ENCODE data around the gene ATP6V1B1.

ATP6V1B1 gene

DNA sequence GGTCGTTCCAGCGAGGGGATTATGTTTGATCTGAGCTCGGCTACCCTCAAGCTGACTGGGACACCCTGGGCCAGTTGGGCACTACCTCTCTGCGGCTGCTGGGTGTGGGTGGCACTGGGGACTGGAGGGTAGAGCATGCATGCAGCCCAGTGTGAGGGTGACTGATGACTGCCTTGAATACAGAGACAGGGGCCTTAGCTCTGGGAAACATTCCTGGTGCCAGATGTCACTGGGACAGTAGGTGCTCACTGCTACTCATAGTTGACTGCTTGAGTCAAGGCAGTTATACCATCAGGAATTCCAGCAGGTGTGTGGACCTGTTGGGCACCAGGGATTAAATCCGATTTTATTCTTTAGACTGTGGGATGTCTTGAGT is 33.6 kb upstream of the ATP6V1B1 start:
- DNase-seq = no peak

DNA sequence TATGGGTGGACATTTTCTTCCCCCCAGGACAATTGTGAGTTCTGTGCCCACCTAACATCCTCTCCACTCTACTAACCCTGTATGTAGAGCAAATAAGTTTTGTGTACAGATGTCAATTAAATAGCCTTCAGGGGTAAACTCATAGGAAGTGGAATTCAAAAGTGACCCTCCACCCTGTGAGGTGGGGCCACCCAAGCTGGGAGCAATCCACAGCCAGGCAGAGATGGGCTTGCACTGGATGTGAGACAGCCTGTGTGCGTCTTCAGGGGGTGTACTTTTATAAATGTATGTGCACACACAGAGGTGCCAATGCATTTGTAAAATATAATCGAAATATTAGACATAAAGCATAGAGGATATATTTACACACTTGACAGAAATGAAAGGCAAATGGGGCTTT is 33.1 kb upstream of the ATP6V1B1 start:
- no peak for DNase-seq

DNA sequence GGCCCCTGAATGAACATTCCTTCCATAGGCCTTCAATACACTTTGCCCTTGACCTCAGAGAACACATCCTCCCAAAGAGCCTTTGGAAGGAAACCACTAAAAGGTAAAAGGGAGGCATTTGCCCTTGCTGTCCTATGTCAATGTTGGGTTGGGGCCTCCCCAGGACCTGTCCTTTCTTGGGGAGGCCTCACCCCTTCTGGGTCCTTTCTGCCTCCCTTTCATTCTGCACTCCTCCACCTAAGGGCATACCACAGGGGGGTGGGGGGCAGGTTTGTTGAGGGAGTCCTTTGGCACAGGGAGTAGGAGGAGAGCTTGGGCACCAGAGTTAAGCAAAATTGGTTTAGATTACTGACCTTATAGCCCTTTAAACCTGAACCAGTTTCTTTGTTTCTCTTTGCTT is 32.5 kb upstream of the ATP6V1B1 start:
- no peak for DNase-seq

DNA sequence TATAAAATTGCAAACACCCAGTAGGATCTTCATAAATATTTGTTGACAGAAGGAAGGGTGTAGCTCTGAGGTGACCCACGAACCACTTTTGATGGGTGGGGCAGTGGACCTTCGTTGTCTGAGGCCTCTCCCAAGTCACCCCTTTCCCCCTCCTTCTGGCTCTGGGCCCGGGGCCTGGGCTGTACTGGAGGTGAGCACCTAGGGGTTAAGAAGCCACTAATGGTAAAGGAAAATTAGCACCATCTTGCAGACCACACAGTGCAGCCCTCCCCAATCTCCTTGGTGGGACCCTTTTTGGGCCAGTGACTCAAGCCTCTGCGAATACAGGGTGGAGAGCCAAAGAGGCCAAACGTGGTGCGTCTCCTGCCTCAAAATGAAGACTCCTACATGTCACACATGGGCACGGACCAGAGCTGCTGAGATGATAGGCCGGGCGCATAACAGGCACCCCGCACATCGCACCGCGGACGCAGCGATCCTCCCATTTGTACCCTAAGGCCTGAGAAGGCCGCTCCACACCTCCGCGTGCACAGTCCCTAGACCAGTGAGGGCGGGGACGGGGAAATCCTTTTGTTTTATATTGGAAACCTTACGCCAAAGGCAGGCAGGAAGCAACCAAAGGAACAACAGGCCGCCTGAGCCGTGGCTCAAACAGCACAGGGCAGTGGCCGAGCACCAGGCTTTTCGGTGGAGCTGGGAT is 31.9 kb upstream of the ATP6V1B1 start:
- no peak for DNase-seq

DNA sequence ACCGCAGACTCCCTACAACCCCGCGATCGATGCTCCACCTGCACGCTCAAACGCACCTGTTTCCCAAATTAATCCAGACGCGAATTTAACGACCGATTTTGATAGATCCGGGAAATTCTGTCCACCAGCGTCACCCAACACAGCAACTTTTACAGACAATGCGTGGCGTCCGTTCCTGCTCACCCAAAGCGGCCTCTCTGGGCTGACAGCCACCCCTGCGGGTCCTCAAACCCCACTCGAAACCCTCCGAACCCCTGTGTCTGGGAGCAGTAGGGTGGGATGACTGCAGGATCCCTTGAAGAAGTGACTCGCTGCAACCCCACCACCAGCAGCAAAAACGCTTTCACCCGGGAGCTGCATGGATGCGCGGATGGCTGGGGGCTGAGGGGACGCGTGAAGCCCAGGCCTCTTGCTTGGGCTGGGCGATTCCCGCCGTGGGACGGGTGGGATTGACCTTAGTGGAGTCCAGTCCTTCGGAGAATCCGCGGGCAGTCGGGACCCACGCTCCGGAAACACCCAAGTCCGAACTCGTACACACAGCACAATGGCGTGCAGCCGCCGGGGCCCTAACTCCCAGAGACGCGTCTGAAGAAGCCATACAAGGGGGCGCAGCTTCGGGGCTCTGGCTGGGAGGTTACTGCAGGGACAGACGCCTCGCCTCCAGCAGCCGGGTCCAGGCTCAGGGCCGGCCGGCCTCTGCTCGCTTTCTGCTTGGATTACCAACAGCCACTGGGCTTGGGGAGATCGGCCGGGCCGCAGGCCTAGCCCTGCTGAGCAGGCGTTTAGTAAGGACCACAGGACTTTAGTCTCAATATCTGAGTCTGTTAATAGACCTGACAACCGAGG is 31.1 kb upstream of the ATP6V1B1 start:
- DNase-seq = no peak

DNA sequence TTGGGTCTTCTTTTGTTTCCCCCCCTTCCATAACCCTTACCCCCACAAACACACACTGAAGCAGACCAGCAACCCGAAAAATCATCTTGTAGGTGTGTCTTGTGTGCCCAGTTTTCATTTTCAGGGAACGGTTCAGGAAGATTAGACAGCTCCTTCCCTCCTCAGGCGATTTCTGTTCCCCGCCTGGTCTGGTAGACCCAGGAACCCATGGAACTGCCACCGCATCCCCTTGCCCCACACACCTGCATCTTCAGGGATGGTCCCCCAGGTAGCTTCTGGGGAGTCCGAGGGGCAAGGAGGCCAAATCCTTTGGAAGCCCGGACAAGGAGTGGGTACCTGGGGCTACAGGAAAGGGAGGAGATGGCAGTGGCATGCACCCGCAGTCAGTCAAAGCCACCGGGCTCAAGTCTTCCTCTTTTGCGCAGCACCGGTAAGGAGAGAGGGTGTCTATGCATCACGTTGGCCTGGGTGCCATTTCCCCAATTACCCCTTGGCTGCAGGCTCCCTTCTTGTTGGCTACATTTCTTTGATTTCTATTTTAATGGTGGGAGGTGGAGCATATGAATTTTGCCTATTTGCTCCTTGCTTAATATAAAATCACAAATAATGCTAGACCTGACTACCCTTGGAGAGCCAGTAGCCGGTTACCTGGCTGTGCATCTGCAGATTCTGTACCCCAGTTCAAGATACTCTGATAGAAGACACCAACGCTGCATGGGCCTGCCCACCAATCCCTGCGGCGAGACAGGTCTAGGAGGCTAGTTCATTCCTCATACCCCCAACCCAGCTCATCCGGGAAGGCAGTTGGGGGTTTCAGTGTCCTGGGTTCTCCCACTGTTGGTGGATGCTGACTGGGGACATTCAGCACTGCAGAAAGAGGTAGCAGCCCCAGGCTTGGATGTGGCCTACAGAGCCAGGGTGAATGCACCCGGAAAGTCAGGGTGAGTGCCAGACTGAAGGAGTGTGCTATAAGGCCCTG is 30.0 kb upstream of the ATP6V1B1 start:
- DNase-seq = no peak

DNA sequence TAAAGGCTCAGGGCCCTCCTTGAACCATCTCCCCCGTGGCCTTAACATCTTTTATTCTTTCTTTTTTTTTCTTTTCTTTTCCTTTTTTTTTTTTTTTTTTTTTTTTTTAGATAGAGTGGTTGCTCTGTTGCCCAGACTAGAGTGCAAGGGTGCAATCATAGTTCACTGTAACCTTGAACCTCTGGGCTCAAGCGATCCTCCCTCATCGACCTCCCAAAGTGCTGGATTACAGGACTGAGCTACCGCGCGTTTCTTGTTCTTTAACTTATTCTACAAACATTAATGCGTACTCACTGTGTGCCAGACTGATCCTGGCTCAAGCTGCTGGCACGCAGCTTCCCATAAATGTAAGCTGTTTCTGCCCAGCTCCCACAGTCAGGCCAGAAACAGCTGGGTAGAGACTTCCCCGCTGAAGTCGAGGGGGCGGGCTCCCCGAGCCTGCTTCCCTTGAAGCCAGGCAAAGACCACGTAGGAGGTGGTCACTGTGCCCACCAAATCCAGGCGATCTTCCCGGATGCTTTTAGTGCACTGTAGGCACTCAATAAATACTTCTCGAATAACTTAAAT is 29.2 kb upstream of the ATP6V1B1 start:
- DNase-seq = peak; percentile 57 to 72 (median 64)

DNA sequence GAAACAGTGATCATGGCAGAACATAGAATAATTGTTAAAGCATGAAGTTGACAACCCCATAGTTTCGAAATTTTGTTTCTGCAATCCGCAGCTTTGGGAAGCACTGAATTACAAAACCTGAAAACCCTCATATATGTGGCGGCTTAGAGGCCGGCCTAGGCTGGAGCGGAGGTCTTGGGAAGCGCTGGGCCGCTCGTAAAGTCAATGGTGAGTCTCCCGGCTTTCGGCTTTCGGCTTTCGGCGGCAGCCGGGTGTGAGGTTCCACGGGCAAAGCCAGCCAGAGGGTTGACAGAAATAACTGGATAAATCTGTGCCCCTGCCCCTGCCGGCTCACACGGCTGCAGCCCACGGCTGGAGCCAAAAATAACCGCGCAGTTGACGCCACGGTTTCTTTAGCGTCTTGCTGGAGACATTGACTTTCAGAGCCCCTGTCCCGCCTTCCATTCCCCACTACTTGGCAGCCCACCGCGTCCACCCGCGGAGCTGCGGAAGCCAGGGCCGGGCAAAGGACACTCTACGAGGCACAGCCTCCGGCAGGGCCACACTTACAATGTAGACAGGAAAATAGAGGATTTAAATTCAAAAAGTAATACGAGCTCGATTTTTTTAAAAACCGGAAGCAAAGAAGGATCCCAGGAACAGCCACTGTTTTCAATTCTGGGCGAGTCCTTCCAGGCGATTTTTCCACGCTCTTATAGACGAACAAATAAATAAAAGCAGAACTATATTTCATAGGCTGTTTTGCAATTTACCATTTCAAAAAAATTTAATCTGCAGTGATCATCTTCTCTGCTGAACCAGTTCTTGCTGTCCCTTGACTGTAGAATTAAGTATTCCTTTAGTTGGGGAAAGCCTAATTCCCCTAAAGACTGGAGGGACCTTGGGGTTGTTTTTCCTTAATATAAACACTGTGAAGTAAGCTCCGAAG is 28.3 kb upstream of the ATP6V1B1 start:
- peak; percentile 84 to 94 (median 91) for DNase-seq

DNA sequence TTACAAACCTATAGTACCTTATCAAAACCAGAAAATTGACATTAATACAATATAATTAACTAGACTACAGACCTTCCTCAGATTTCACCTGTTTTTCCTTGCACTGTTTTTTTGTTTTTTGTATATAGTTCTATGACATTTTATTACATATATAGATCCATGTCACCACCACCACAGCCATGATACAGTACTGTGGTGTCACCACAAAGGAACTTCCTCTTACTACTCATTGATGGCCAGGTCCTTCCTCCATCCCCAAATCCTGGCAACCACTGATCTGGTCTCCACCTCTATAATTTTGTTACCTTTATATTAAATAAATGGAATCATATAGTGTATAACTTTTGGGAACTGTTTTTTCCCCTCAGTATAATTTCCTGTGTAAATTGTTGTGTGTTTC is 19.4 kb upstream of the ATP6V1B1 start:
- DNase-seq = peak in 2 of 3 donors; percentile 22 to 24

DNA sequence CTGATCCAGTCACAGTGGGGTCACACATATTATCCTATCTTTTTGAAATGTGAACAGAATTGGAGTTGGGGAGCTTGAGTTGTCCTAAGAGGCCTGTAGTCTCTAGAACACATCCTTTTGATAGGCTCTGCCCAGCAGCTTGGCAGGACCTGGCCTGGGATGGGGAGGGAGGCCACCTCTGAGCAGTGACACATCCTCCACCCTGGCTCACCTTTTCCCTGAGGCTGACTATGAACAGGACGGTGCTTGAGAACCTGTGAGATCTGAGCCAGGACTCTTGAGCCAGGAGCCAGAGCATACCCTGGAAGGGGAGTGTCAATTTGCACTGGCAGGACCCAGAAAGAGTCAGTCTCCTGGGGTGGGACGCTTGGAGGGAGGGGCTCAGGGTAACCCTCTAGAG is 17.7 kb upstream of the ATP6V1B1 start:
- no peak for DNase-seq

DNA sequence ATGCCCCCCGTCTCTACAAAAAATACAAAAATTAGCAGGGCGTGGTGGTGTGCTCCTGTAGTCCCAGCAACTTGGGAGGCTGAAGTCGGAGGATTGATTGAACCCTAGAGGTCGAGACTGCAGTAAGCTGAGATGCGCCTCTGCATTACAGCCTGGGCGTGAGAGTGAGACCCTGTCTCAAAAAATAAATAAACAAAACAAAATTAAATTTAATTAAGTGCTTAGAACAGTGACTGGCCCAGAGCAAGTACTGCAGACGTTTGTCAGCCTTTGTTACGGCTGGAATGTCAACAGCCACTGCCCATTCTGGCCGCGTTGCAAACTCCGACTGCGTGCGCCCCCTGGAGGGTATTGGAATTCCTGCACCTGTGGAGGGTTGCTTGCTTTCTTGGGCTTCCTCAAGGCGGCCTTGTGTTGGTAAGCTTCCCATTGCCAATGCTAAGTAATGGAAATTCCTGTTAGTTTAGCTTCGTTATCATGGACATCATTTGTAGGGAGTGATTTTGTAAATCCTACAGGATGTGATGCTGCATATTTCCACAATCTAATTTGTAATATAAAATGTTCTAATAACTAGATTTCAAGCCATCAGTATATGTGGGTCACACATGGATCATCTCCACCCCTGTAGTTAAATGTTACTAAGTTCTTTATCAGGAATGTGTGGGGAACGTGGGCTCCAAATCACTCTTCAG is 15.9 kb upstream of the ATP6V1B1 start:
- peak; percentile 84 to 92 (median 88) for DNase-seq

DNA sequence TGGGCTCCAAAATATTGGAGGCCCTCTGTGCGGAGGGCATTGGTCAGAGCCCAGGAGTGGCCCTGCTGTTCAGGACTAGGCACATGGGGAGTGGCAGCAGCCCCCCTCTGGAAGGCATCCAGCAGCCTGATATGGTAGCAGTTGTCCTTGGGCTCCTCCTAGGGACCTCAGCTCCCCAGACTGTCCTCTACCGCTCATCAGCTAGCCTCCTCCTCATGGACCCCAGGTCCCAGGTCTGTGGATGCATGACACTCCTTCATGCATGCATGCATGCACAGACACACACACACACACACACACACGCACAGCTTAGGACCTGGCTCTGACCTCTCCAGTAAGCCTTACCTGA is 15.4 kb upstream of the ATP6V1B1 start:
- DNase-seq = no peak

DNA sequence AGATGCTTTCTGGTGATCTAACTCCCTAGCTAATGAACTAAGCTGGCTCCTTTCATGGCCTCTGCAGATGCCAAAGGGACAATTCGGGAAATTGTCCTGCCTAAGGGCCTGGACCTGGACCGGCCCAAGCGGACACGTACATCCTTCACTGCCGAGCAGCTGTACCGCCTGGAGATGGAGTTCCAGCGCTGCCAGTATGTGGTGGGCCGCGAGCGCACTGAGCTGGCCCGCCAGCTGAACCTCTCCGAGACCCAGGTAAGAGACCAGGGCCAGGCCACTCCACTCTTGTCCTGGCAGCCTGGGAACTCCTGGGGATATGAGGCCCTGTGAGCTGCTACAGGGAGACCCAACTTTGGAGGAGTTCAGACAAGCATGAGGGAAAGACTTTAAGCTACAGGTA is 14.7 kb upstream of the ATP6V1B1 start:
- DNase-seq = no peak

DNA sequence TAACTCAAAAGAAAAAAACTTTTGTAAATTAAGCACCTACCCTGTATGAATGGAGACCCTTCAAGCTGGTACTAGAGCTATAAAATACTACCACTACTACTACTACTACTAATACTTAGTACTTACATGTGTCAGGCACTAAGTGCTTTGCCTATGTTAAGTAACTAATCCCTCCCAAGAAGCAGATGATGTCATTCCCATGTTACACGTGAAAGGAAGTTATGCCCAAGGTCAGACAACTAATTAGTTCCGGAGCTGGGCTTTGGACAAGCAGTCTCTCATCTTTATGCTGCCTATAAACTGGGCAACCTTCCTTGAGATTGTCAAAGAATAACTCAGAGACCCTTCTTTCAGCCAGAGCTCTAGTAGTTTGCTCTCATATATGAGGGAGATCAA is 13.9 kb upstream of the ATP6V1B1 start:
- DNase-seq = peak in 2 of 3 donors; percentile 24 to 32

DNA sequence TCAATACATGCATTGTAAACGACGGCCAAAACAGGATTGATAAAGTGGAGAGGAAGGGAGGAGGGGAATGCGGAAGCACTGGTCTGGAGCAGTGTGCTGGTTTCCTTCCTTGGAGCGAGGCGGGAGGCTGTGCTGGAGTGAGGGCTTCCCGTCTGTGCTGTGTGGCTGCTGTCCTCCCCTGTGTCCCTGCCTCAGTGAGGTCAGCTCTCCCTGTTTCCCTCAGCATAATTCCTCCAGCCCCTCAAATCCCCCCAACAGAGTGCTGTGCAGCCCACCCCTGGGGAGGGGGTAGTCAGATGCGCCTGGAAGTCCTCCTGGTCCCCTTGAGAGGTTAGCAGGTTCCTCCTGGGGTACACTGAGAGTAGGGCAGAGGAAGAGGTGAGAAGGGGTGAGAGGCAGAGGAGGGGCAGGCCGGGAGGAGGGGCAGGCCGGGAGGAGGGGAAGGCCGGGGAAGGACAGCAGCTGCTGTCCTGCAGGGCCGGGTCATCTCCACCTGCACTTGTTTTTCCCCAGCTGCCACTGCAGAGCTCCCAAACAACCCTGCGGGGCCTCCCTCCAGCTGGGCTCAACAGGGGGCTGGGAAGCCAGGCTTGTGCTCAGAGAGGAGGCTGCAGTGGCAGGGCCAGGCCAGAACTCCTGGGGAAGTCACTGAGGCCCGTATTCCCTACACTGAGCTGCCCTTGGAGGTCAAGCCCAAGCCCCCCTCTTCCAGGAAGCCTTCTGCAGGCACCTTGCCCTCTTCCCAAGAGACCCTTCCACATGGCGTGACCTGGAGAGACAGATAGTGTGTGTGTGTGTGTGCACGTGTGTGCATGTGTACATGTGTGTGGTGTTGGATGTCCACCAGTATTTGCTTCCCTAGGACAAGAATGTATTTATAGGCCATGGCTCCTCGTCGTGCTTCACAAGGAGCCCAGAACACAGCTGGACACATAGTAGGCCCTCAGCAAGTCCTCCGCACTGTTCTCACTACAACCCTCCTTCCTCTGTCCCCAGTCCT is 13.2 kb upstream of the ATP6V1B1 start:
- no peak for DNase-seq

DNA sequence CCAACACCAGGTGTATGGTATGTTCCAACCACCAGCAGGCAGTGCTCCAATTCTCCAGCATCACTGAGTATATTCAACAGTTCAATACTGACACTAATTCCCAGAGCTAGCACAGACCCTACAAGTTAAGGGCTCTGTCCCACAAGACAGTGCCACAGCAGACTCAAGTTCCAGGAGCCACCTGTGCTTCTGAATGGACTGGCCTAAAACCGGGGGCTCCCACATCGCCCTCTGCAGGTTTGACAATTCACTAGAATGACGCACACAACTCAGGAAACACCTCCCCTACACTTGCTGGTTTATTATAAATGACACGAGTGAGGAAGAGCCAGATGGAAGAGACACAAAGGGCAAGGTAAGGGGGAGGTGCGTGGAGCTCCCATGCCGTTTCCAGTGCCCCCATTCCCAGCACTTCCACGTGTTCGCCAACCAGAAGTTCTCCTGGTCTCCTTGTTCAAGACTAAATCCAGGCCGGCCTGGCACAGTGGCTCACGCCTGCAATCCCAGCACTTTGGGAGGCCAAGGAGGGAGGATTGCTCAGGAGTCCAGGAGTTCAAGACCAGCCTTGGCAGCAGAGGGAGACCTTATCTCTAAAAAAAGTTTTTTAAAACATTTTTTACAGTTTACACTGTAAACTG is 12.2 kb upstream of the ATP6V1B1 start:
- DNase-seq = peak in 2 of 3 donors; percentile 24

DNA sequence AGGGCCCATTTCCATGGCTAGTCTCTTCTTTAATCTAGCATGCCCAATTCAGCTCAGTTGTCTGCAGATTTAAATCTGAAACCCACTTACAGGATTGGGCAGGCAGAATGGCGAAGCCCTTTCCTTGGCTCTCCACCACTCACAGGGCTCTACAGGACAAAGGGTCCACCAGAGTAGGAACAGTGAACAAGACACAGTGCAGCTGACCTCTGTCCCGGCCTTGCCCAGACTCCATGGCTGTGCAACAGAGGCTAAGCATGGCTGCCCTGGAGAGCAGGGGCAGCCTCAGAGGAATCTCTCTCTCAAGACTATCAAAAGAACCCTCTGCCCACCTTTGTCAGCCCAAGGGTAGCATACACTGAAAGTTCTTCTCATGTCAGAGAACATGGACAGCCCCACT is 9.7 kb upstream of the ATP6V1B1 start:
- no peak for DNase-seq

DNA sequence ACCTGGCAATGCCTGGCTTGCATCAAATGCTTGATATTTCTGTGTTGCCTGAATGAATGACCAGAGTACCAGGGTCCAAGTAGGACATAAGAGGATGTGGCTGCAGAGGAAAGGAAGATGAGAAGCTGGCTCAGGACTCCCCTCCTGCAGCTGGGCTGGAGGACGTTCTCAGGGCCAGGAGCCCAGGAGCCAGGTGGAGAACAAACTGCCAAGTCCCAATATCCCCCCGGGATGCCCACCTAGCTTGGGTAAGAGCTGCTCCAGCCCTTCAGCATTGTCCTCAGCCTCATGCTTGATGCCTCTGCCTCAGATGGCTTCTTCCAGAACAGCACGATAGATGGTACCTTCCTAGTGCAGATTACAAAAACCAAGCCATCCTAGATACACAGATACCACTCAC is 8.6 kb upstream of the ATP6V1B1 start:
- DNase-seq = no peak

DNA sequence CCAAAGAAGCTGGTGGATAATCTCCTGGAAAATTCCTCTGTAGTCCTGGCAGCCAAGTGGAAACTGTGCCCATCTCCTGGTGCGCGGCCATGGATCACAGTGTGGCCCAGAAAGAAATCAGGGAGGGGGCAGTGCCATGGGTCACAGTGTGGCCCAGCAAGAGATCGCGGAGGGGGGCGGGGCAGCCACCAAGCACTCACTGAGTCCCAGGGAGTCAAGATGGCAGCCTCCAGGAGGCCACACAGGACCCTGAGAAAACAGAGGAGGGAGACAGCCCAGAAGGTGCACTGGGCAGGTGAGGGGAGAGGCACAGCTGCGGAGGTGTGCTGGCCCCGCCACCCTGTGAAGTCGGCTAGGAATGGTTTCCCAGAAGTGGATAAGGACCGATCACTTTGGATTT is 8.1 kb upstream of the ATP6V1B1 start:
- no peak for DNase-seq

Measured in suppressor macrophage treated with lipopolysaccharide for 1 hour (primary cell).